H1 (cell line): ENCODE measurements around the gene CXCR4.

ENCODE experiments used
- ATF3 ChIP-seq: IDR thresholded peaks from 2 replicates; pipeline ENCODE4 v1.6.1; 2011; ENCODE audit warnings: low read depth, mild to moderate bottlenecking, low read length; ENCODE audit not compliant: insufficient read depth
- CTCF ChIP-seq, 3 experiments: IDR thresholded peaks; 1 replicate in 2 of 3; 2 replicates in 1 of 3; pipeline versions ENCODE4 v1.5.1 to v1.6.1; 2011; ENCODE audit warnings: low read length in 3 of 3, mild to moderate bottlenecking in 3 of 3, inconsistent platforms in 2 of 3, low read depth in 1 of 3, moderate library complexity in 1 of 3; ENCODE audit not compliant: insufficient read depth in 1 of 3; ENCODE audit errors: control extremely low read depth in 1 of 3
- EP300 ChIP-seq, 2 experiments: IDR thresholded peaks; 1 replicate in 1 of 2; 2 replicates in 1 of 2; pipeline ENCODE4 v1.6.1; 2011 to 2012; ENCODE audit warnings: low read depth in 2 of 2, low read length in 2 of 2, mild to moderate bottlenecking in 2 of 2, borderline replicate concordance in 1 of 2, inconsistent platforms in 1 of 2, moderate library complexity in 1 of 2
- GABPA ChIP-seq: IDR thresholded peaks from 2 replicates; pipeline ENCODE4 v1.6.1; 2011; ENCODE audit warnings: mild to moderate bottlenecking, low read length, moderate library complexity, borderline replicate concordance; ENCODE audit not compliant: insufficient read depth
- KDM1A ChIP-seq: fragments of 200-600, 300-600 bp; sonication (generic); IDR thresholded peaks from 2 replicates; pipeline ENCODE4 v1.7.1; 2016; ENCODE audit warnings: mild to moderate bottlenecking, low read length, borderline replicate concordance
- POU5F1 ChIP-seq: IDR thresholded peaks from 2 replicates; pipeline ENCODE4 v1.6.1; 2011; ENCODE audit warnings: low read depth, mild to moderate bottlenecking, low read length, moderate library complexity
- RAD21 ChIP-seq, 2 experiments: IDR thresholded peaks in 1 of 2; conservative IDR thresholded peaks in 1 of 2; 2 replicates each; pipeline ENCODE4 v1.6.1; 2011; ENCODE audit warnings: low read depth in 2 of 2, low read length in 2 of 2, improper control_type of control experiment in 1 of 2, inconsistent platforms in 1 of 2, mild to moderate bottlenecking in 1 of 2, moderate library complexity in 1 of 2
- TEAD4 ChIP-seq: IDR thresholded peaks from 2 replicates; pipeline ENCODE4 v1.6.1; 2012; ENCODE audit warnings: low read depth, low read length, inconsistent platforms, mixed read lengths
- USF2 ChIP-seq: IDR thresholded peaks from 2 replicates; pipeline ENCODE4 v1.6.1; 2011; ENCODE audit warnings: low read length, improper control_type of control experiment

GRCh38 chr2:136112317-136113208, 5.4 kb downstream of the CXCR4 start:
- TF ChIP-seq CTCF (IDR thresholded peaks at IDR 0.05; ENCODE audit: control extremely low read depth in 1 of 3, insufficient read depth in 1 of 3, low read depth in 1 of 3, low read length in 3 of 3) = no peak
- no peak for TF ChIP-seq EP300 (IDR thresholded peaks at IDR 0.05; ENCODE audit: borderline replicate concordance in 1 of 2, low read depth in 2 of 2, low read length in 2 of 2)
- no peak for TF ChIP-seq RAD21 (IDR thresholded peaks at IDR 0.05 in 1 of 2, conservative IDR thresholded peaks at IDR 0.05 in 1 of 2; ENCODE audit: low read depth in 2 of 2, low read length in 2 of 2)
- no peak for TF ChIP-seq POU5F1
- TF ChIP-seq ATF3 = no peak
- no peak for TF ChIP-seq USF2
- TF ChIP-seq GABPA = no peak
- TF ChIP-seq TEAD4 = no peak
- TF ChIP-seq KDM1A = no peak
